RPMI7951 (cell line): ENCODE results near the gene GLT8D2. TPM values are rescaled to one million over a fixed set of nuclear protein-coding genes. Genes with fewer than 3 reads are reported as not detected.

Experiments used
- DNase-seq: peaks from one replicate; pipeline ENCODE4 v3.0.0-alpha.2; 2012; ENCODE audit warnings: low read depth
- total RNA-seq: library from RNA; depleted of rRNA; stranded (reverse); fragments of >200 nt; shearing (Covaris generic); gene quantifications from 2 replicates; pipeline ENCODE4 v1.2.3, GENCODE V29; 2014; rRNA removed

GLT8D2 gene
- total RNA-seq, 1 experiment from 2014 or later = 14.8 TPM

- no peak for DNase-seq
These were observed 97.5 kb downstream of the GLT8D2 start for GRCh38 chr12:103952497-103952896.

GRCh38 chr12:103948746-103949406 lies 101.1 kb downstream of the GLT8D2 start:
- no peak for DNase-seq

- DNase-seq = no peak
These were observed 102.0 kb downstream of the GLT8D2 start for GRCh38 chr12:103947871-103948555.

- no peak for DNase-seq
These were observed 105.0 kb downstream of the GLT8D2 start for GRCh38 chr12:103944964-103945363.

Other genes with a start within 250 kb of the GLT8D2 start
- 2.5 and 4.1 TPM in 2 replicates for gene NT5DC3, start 209.0 kb downstream of the GLT8D2 start, total RNA-seq
- 597 and 713 TPM in 2 replicates for gene HSP90B1, start 119.8 kb downstream of the GLT8D2 start, total RNA-seq
- 20.2 and 21.9 TPM in 2 replicates for gene TDG, start 84.3 kb downstream of the GLT8D2 start, total RNA-seq
- gene HCFC2, start 14.3 kb upstream of the GLT8D2 start, total RNA-seq = 10.7 and 17.3 TPM in 2 replicates
- 15.5 and 21.6 TPM in 2 replicates for gene NFYB, start 88.0 kb upstream of the GLT8D2 start, total RNA-seq
- 208 and 209 TPM in 2 replicates for gene TXNRD1, start 165.6 kb upstream of the GLT8D2 start, total RNA-seq